ENCODE measurements around the gene PDXP. TPM values are rescaled to one million over a fixed set of nuclear protein-coding genes. Genes with fewer than 3 reads are reported as not detected.

PDXP gene
- total and polyA plus RNA-seq, 9 of the 15 experiments (the other 6 are each of a cell fraction or from before 2014, with no cell fraction given): 7.9 to 54.2 (median 38.8) TPM

- TF ChIP-seq REST (IDR thresholded peaks at IDR 0.05; ENCODE audit: borderline replicate concordance) (no peak; the same call in 1 of the 2 replicates), REST (CRISPR knock-in tag; IDR thresholded peaks at IDR 0.05; ENCODE audit: low read depth) (no peak), MYC (IDR thresholded peaks at IDR 0.05; ENCODE audit: low read depth, low read length) (0 out of 2 replicates have a peak, but pooled peaks have one; percentile 10), MYC (CRISPR knock-in tag; IDR thresholded peaks at IDR 0.05; ENCODE audit: borderline replicate concordance, low read depth) (no peak), NR2C1 (IDR thresholded peaks at IDR 0.05) (no peak), NR2C1 (tag; IDR thresholded peaks at IDR 0.05) (no peak), SRSF3 (IDR thresholded peaks at IDR 0.05; ENCODE audit: insufficient read depth, low read length) (no peak), ZKSCAN1 (IDR thresholded peaks at IDR 0.05; ENCODE audit: low read depth, low read length) (no peak), ZNF77 (CRISPR knock-in tag; IDR thresholded peaks at IDR 0.05) (no peak), HOMEZ (CRISPR knock-in tag; IDR thresholded peaks at IDR 0.05) (no peak), SMAD3 (CRISPR knock-in tag; conservative IDR thresholded peaks at IDR 0.05) (no peak), TCF3 (CRISPR knock-in tag; IDR thresholded peaks at IDR 0.05) (no peak), POLR2AphosphoS5 (IDR thresholded peaks at IDR 0.05; ENCODE audit: control insufficient read depth, insufficient read depth, low read depth, low read length) (no peak)
- TF ChIP-seq, protein P1, sequence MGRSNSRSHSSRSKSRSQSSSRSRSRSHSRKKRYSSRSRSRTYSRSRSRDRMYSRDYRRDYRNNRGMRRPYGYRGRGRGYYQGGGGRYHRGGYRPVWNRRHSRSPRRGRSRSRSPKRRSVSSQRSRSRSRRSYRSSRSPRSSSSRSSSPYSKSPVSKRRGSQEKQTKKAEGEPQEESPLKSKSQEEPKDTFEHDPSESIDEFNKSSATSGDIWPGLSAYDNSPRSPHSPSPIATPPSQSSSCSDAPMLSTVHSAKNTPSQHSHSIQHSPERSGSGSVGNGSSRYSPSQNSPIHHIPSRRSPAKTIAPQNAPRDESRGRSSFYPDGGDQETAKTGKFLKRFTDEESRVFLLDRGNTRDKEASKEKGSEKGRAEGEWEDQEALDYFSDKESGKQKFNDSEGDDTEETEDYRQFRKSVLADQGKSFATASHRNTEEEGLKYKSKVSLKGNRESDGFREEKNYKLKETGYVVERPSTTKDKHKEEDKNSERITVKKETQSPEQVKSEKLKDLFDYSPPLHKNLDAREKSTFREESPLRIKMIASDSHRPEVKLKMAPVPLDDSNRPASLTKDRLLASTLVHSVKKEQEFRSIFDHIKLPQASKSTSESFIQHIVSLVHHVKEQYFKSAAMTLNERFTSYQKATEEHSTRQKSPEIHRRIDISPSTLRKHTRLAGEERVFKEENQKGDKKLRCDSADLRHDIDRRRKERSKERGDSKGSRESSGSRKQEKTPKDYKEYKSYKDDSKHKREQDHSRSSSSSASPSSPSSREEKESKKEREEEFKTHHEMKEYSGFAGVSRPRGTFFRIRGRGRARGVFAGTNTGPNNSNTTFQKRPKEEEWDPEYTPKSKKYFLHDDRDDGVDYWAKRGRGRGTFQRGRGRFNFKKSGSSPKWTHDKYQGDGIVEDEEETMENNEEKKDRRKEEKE (IDR thresholded peaks at IDR 0.05; ENCODE audit: borderline replicate concordance in 1 of 2, control insufficient read depth in 1 of 2, low read depth in 2 of 2, low read length in 1 of 2): no peak
Observed at GRCh38 chr22:37696657-37697537, 38.4 kb downstream of the PDXP start, which contains the start of gene TRIOBP (continued).
